Measurements from ENCODE around the gene RGP1.

The RGP1 gene

GRCh38 chr9:35763181-35763580 lies 14.1 kb downstream of the RGP1 start:
- H3K4me3 ChIP-seq (ENCODE audit: severe bottlenecking): no peak overlapping the region
- no peaks in the 10 kb centered on the region for H3K27me3 ChIP-seq (ENCODE audit: insufficient read depth, poor library complexity, severe bottlenecking)
- ATAC-seq (ENCODE audit: low read depth): no peak
- DNase-seq (ENCODE audit: low spot score): no peak
- TF ChIP-seq CTCF (IDR thresholded peaks at IDR 0.05; ENCODE audit: poor library complexity, severe bottlenecking): no peak
- H3K9me3 ChIP-seq (ENCODE audit: severe bottlenecking): no peaks in the 10 kb centered on the region
- H3K27ac ChIP-seq (ENCODE audit: poor library complexity, severe bottlenecking): no peak overlapping the region
- H3K36me3 ChIP-seq (ENCODE audit: low read depth): no peaks in the 10 kb centered on the region
- peaks cover 13% of the 10 kb centered on the region for H3K4me1 ChIP-seq (ENCODE audit: insufficient read depth, poor library complexity, severe bottlenecking)

- H3K4me3 ChIP-seq (ENCODE audit: severe bottlenecking): no peak overlapping the region
- H3K27ac ChIP-seq (ENCODE audit: poor library complexity, severe bottlenecking): no peak overlapping the region
- H3K36me3 ChIP-seq (ENCODE audit: low read depth): no peaks in the 10 kb centered on the region
- no peaks in the 10 kb centered on the region for H3K27me3 ChIP-seq (ENCODE audit: insufficient read depth, poor library complexity, severe bottlenecking)
- no peaks in the 10 kb centered on the region for H3K9me3 ChIP-seq (ENCODE audit: severe bottlenecking)
- DNase-seq (ENCODE audit: low spot score) (no peak), ATAC-seq (ENCODE audit: low read depth) (no peak)
- TF ChIP-seq CTCF (IDR thresholded peaks at IDR 0.05; ENCODE audit: poor library complexity, severe bottlenecking): no peak
- H3K4me1 ChIP-seq (ENCODE audit: insufficient read depth, poor library complexity, severe bottlenecking): peaks cover 7% of the 10 kb centered on the region
These were observed 14.7 kb downstream of the RGP1 start for GRCh38 chr9:35763803-35764202.

GRCh38 chr9:35766997-35767396 lies 17.9 kb downstream of the RGP1 start:
- no peaks in the 10 kb centered on the region for H3K36me3 ChIP-seq (ENCODE audit: low read depth)
- no peak overlapping the region for H3K27ac ChIP-seq (ENCODE audit: poor library complexity, severe bottlenecking)
- no peak overlapping the region for H3K4me3 ChIP-seq (ENCODE audit: severe bottlenecking)
- ATAC-seq (ENCODE audit: low read depth): no peak
- peaks cover 11% of the 10 kb centered on the region for H3K4me1 ChIP-seq (ENCODE audit: insufficient read depth, poor library complexity, severe bottlenecking)
- no peaks in the 10 kb centered on the region for H3K27me3 ChIP-seq (ENCODE audit: insufficient read depth, poor library complexity, severe bottlenecking)
- no peak for TF ChIP-seq CTCF (IDR thresholded peaks at IDR 0.05; ENCODE audit: poor library complexity, severe bottlenecking)
- H3K9me3 ChIP-seq (ENCODE audit: severe bottlenecking): no peaks in the 10 kb centered on the region
- no peak for DNase-seq (ENCODE audit: low spot score)

- TF ChIP-seq CTCF (IDR thresholded peaks at IDR 0.05; ENCODE audit: poor library complexity, severe bottlenecking): no peak
- H3K4me1 ChIP-seq (ENCODE audit: insufficient read depth, poor library complexity, severe bottlenecking): peaks cover 16% of the 10 kb centered on the region
- DNase-seq (ENCODE audit: low spot score): no peak
- H3K9me3 ChIP-seq (ENCODE audit: severe bottlenecking): no peaks in the 10 kb centered on the region
- no peak overlapping the region for H3K4me3 ChIP-seq (ENCODE audit: severe bottlenecking)
- H3K27me3 ChIP-seq (ENCODE audit: insufficient read depth, poor library complexity, severe bottlenecking): no peaks in the 10 kb centered on the region
- H3K27ac ChIP-seq (ENCODE audit: poor library complexity, severe bottlenecking): no peak overlapping the region
- ATAC-seq (ENCODE audit: low read depth): no peak
- H3K36me3 ChIP-seq (ENCODE audit: low read depth): no peaks in the 10 kb centered on the region
These were observed 18.4 kb downstream of the RGP1 start for GRCh38 chr9:35767458-35767857.

- TF ChIP-seq CTCF (IDR thresholded peaks at IDR 0.05; ENCODE audit: poor library complexity, severe bottlenecking): no peak
- Histone ChIP-seq H3K36me3 (ENCODE audit: low read depth) (no peaks in the 10 kb centered on the region), H3K9me3 (ENCODE audit: severe bottlenecking) (no peaks in the 10 kb centered on the region), H3K27ac (ENCODE audit: poor library complexity, severe bottlenecking) (no peak overlapping the region), H3K4me1 (ENCODE audit: insufficient read depth, poor library complexity, severe bottlenecking) (peaks cover 16% of the 10 kb centered on the region), H3K4me3 (ENCODE audit: severe bottlenecking) (no peak overlapping the region), H3K27me3 (ENCODE audit: insufficient read depth, poor library complexity, severe bottlenecking) (no peaks in the 10 kb centered on the region)
- no peak for DNase-seq (ENCODE audit: low spot score)
- no peak for ATAC-seq (ENCODE audit: low read depth)
These were observed 20.7 kb downstream of the RGP1 start for GRCh38 chr9:35769763-35770162.
